HG02981 (cell line): ENCODE results near the gene GMPR2.

Source experiments
- ATAC-seq: cut with Tn5 transposase; IDR thresholded peaks from one replicate; pipeline ENCODE4 v1.9.1; 2021; ENCODE audit warnings: mild to moderate bottlenecking, moderate library complexity; ENCODE audit not compliant: unreplicated experiment

Gene GMPR2

DNA sequence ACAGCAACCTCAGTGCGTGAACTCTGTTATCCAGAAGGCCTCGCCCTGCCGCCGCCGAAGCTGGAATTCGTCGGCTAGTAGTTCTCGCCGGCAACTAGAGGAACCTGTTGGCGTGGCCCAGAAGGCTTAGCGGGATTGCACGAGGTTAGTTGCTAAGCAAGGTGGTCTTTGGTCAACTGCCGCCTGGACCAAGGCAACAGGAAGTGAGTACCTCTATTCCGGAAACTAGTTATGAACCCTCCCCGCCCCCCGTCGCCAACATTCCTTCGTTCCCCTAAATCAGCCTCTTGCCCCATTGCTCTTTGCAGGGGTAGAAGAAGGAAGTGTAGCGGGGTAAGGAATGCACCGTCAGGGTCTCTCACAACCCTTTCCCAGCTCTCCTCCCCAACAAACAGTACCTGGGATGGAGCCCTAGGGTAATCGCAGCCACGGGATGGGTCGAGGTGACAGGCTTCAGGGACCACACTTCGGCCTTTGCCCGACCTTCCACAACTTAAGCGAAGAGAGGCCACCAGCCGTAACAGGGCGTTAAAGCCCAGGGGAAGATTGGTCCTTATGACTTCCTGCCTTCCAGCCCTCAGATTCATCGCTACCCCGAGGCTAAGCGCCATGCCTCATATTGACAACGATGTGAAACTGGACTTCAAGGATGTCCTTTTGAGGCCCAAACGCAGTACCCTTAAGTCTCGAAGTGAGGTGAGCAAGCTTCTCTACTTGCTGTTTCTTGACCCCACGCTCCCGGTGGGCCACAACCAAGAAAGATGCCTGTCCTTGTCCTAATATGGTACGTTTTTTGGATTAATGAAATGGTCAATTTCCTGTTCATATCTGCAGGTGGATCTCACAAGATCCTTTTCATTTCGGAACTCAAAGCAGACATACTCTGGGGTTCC lies at the start of gene GMPR2:
TSS of gene GMPR2 (plus strand) at position 285 of the 893 bp plus-strand sequence. CDS start at position 610, 325 bp downstream.
- peak; percentile 50 for ATAC-seq

DNA sequence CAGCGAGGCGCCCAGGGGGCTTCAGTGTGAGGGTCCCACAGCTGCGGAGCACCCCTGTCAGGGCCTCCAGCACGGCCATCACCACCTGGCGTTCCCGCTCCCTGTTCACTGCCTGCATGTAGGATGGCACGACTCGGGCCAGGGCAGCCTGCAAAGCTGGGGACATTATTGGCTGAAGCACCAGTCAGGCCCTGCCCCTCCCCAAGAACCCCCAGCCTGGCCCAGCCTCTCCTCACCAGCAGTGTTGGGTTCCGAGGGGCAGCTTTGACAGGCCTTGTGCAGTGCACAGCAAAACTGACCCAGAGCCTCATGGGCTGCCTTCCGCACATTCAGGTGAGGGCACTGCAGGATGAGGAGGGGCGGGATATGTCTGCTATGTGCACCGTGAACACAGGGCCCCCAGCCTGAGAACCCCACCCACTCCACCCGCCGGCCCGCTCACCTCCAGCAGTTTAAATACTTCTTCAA lies 49.7 kb upstream of the GMPR2 start:
- ATAC-seq = no peak

DNA sequence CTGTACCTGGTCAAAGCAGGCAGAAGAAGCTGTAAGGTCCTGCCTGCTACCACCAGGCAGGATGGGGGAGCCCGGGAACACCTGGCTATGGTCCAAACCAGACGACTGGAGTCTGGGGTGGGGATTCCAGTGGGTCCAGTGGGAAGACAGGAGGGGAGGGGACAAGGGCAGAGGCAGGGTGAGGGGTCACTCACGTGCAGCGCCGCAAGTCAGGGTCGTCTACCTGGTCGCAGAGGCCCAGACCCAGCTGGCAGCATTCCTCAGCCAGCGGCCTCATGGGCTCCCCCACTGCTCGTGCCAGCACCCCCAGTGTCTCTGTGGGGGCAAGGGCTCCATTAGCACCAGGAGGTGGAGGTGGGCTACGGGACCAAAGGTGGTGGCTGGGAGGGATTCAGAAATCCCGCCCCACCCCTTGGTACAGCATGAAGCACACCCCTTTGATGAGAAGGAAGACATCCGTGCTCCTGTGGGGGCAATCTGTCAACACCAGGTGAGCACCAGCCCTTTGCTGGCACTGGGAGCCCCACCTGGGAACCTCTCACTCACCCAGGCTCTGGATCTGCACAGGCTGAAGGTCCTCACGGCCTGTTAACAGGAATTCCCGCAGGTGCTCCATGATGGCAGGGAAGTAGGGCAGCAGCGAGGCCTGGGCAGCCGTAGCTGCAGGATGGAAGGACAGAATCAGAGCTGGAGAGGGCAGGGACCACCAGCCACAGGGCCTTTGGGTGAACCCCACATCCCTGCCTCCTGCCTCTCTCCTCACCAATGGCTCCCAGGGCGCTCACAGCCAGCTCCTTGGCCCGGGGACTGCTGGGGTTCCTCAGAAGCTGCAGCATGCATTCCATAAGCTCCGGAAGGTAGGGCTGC lies 48.4 kb upstream of the GMPR2 start:
- no peak for ATAC-seq

DNA sequence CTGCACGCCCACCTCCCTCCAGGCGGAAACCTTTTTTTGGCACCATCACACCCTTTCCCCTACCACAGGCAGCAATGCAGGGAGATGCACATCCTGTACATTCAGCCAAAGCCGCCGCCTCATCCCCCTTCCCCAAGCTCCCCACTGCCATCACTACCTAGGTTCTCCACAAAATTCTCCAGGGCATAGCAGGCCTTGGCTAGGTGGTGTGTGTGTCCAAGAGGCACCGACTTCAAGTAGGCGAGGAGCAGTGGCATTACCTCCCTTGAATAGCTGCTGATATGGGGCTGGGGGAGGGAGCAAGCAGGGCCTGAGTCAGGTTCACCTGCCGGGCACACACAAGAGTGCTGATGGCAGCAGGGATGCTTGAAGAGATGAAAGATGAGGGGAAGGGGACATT lies 47.7 kb upstream of the GMPR2 start:
- ATAC-seq = no peak

DNA sequence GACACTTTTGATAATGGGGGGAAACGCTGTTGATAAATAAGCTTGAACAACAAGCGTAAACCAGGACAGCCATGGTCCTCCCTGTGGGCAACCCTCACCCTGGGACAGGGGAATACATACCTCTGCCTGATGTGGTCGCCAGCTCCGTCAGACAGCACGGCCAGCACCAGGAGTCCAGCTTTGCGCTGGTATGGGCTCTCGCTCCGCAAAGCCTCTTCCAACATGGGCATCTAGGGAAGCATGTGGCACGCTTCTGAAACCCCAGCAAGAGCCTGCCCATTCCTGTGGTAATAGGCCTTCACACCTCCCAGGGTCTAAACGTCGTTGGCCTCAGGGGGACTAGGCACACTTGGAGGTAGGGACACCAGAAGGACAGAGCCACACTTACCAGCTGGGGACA lies 47.0 kb upstream of the GMPR2 start:
- ATAC-seq = no peak

DNA sequence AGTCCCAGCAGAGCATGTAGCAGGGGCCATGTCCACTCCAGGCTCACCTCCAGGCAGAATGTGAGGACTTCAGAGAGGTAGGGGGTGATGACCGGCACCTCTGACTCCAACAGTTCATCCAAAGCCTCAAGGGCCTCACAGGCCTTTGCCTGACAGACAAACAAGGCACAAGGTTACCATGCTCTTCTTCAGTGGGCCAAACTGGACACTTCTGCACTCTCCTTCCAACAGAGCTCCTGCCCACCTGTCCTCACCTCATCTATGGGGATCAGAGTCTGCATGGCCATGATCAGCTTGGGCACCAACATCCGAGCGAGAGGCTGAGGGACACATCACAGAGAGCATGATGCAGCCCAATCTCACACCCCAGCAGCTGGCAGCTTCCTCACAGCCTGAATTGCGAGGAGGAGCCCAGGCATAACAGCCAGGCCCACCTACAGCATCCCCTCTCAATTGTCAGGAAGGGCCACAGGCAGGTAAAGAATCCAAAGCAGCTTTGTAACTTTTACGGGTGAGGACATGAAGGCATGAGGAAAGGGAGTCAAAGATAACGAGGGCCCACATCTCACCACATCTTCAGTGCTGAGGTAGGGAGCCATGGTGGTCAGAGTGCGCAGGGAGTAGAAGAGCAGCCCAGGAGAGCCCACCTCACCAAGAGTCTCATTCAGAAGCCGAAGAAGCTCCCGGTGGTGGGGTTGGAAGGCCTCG lies 45.7 kb upstream of the GMPR2 start:
- ATAC-seq = no peak

DNA sequence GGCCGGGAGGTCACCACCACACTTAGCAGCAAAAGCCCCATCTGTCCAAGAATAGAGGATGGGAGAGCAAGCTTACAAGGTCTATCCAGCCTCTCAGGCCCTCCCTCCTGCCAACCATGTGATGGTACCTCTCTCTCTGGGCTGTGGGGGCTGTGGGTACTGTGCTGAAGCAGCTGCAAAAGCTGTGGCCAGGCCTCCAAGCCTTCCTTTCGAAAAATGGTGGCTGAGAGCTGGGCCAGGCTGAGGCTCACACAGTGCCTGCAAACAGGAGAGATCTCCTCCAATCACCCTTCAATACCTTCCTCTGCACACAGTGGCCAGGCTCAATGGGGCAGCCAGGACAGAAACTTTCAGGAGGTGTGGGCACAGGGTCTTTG lies 45.2 kb upstream of the GMPR2 start:
- no peak for ATAC-seq

DNA sequence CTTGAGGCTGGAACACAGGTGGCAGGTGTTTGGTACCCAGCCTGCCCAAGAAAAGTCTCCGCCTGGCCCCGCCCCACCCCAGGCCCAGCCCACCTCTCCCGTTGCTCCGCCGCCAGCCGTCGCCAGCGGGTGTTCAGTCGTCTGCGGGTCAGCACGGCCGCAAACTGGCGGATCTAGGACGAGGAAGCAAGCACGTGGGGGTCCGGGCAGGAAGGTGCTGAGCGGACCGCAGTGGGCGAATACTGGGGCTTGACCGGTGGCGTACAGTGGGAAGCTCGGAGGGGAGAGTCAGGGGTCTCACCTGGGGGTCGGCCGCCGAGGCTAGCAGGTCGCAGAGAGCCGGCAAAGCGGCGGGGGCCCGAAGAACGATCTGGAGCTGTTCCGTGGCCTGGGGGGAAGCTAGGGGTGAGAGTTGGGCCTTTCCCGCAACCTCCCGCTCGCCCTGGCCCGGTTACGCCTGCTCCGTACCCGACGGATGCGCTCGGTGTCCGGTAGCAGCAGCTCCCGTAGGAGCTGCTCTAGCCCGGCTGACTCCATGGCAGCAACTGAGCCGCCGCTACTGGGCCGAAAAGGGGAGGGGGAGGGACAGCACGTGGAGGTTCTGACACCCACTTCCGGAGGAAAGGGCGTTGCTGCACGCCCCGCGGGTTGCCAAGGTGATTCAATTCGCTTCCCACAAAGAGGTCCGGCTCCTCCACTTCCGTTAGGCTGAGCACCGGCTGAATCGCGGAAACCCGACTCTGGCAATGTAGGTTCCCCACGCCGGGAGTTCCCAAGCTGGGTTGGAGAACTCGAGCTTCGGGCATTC lies 44.3 kb upstream of the GMPR2 start, which contains the start of gene IPO4:
TSS of gene IPO4 (minus strand) at position 566 of the 808 bp plus-strand sequence. CDS start at position 537, 29 bp downstream.
- peak; percentile 87 for ATAC-seq

DNA sequence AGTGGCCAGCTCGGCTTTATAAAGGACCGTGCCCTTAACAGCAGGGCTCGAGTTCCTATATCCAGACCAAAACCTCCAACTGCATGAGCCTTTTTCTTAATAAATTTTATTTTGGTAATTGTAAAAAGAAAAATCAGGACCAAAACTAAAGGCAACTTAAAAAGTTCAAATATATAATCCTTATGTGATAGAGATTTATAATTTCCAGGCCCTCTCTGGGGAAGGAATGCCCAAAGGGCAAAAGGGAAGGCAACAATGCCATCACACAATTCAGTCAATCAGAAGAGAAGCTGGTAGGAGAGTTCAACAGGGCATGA lies 43.7 kb upstream of the GMPR2 start:
- no peak for ATAC-seq

DNA sequence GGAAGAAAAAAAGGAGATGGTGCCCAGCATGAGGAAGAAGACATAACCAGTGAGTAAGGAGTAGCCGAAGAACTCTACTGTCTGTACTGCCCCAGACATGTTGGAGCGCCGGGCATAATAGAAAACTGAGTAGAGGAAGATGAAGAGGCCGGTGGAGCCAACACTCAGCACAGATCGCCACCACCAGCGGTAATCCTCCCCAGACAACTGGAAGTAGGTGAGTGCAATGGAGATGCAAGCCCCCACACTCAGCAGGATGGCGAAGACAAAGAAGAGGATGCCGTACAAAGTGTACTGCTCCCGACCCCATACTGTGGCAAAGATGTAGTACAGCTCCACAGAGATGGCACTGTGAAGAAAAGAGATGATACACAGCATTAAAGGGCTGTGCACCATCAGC lies 43.3 kb upstream of the GMPR2 start:
- ATAC-seq = no peak

DNA sequence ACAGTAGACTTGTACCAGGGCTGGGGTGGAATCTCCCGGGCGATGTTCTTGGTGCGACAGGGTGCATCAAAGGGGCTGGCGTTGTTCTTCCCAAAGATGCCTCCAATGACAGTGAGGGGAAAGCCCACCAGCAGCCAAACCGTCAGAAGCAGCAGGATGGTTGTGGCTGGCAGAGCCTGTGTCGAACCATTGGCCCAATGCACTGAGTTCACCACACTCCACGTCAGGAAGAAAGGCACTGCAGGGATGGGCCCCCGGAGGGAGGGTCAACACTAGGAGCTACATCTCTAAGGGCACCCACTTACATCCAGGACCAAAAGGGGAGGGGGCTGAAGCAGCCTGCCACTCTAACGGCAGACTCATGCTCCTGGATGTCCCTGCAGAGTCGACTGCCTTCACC lies 42.3 kb upstream of the GMPR2 start:
- no peak for ATAC-seq

DNA sequence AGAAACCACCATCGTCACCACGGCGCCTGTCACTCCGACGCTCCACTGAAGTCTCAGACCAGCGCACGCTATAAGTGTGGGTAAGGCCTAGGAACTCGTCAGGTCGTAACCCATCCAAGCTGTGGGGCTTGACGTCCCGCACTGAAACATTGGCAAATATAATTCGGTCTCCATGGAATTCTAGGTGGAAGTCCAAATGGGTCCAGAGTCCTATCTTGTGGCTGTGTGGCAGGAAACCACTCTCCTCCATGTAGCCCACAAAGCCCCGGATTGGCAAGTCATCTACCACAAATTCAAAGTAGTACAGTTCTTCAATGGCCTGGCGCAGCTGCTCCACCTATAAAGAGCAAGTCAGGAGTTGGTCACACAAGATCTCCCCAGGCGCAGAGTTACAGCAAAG lies 39.8 kb upstream of the GMPR2 start:
- no peak for ATAC-seq

DNA sequence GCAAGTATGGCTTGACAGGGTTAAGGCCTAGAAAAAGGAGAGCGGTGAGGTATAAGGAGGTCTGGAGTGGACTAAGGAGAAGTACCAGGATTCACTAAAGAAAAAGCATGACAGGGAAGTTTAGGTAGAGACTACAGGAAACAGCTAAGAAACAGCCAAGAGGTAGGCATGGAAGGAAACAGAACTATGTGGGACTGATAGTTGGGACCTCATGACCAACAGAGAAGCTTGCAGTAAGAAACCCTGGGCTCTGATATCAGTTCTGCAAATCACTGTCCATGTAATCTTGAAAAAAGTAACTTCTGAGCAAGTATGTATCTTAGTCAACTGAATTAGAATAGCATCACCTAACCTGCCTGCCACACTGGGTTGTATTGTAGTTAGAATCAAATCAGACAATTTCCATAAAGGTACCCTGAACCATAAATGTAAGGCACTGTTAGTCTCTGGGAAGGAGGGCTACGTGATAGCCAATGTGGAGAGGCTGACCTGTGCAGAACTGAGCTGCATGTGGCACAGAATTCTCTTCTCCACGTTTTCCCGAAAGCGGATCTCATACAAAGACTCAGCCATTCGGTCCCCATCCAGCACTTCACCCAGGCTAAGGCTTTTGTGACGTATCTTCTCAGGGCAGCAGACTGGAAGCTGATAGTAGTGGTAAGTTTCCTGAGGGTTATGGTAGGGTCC lies 38.4 kb upstream of the GMPR2 start:
- ATAC-seq = no peak

DNA sequence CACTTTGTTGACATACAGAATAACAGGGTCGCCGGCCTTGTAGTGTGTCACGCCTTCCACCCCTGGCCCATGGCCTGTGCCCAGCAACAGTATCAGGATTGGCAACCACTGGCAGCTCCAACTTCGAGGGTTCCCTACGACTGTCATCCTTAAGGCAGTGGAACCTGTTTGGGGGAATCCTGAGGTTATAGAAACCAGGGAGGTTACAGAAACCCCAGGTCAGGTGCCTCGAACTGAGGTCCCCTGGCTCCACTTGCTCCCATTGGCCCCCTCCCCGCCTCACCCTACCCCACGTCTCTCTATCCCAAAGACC lies 37.9 kb upstream of the GMPR2 start:
- no peak for ATAC-seq

DNA sequence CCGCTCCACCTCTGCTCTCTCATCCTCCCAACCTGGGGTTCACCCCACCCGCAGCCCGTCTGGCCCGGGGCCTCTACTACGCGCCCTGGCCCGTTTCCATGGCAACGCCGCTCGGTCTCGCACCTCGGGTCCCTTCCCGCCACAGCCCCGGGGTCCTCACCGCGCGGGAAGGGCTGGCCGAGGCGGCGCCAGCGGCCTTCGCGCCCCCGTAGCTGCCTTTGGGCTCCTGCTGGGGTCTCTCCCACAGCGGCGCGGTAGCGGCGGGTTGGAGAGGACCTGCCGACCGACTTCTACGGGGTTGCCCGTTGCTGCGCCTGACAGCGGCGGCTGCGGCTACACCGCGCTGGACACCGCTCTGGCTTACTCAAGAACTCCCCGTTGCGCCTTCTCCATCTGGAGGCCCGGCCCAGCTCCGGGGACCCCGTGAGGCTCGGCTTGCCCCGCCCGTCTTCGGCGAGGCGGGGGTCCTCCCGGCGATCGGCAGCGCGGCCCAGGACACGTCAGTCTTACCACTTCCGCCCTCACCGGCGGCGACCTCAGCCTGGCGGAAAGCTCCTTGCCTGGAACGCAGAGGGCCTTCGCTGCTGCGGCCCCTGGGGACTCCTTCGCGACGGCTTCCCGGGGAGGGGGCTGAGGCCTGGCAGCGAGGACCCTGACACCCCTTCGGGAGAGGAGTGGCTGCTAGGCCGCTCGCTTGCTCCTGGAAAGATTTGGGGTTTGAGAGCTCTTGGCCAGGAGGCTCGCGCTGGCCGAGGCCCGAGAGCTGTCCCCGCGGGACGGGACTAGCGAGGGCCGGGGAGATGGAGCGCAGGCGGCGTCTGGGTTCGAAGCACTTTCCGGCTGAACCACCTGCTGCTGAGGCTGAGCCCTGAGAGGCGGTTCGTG lies 37.3 kb upstream of the GMPR2 start, which contains the start of gene TM9SF1:
TSS of gene TM9SF1 (minus strand) at position 256 of the 885 bp plus-strand sequence. CDS start 422 bp downstream, outside the sequence.
- ATAC-seq = peak; percentile 86

DNA sequence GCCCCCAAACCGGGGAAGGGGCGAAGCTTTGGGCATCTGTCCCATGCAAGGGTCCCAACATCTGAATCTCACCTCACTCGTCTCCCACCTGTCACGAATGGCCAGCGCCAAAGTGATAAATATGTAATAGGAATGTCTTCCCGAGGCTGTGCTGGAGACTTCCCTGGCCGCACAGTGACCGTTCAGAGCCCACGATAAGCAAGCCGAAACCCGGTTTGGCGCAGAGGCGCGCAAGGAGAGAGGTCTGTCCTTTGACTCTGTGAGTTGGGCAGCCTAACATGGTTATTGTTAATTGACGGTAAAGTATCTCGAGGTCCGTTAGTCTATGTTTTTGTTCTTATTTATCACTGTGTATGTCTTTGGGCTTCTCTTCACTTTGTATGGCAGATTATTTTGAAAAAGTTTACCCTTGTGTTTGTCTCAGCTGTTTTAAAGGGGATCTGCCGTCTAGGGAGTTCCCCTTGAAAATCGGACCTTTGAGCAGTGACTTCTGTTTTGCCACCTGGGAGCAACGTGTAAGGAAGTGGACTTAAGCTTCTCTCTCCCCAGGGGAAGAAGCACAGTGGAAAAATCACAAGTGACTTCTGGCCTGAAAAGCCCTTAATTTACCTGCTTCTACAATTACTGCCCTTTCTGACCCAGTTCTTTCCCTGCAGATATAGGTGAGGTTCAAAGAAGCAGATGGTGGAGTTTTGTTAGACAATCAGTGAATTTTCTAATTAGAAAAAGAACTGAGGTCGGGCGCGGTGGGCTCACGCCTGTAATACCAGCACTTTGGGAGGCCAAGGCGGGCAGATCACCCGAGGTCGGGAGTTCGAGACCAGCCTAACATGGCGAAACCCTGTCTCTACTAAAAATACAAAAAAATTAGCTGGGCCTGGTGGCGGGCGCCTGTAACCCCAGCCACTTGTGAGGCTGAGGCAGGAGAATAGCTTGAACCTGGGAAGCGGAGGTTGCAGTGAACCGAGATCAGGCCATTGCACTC lies 36.4 kb upstream of the GMPR2 start:
- ATAC-seq = no peak

DNA sequence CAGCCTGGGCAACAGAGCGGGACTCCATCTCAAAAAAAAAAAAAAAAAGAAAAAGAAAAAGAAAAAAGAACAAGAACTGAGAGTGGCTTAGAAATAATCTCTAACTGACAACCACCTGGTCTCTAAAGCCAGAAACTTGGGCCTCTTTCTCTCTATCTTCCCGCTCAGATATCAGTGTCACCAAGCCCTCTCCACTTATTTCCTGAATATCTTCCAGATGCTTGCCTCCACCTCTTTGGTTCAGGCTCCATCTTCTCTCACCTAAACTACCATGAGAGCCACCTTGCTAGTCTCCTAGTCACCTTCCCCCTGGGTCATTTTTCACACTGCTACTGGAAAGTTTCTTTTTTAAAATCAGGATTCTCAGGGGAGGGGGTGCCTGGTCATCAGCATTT lies 35.7 kb upstream of the GMPR2 start:
- ATAC-seq = no peak
